ENCODE measurements around the gene MIPOL1. TPM values are rescaled to one million over a fixed set of nuclear protein-coding genes. Genes with fewer than 3 reads are reported as not detected.

The MIPOL1 gene
- total RNA-seq, 6 experiments from 2014 or later = 6.5 to 7.7 (median 6.8) TPM

DNA sequence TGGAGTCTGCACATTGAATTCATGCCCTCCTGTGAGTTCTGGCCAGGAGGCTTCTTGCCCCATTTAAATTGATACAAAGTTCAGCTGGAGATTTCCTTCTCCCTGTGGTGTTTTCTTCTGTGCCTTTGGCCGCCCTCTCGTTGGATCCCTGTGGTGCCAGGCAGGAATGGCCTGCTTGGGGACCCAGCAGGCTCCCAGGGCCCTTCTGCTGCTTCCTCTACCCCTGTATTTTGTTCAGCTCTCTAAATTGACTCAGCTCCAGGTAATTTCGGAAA lies 200.1 kb downstream of the MIPOL1 start:
- TF ChIP-seq, protein P1, sequence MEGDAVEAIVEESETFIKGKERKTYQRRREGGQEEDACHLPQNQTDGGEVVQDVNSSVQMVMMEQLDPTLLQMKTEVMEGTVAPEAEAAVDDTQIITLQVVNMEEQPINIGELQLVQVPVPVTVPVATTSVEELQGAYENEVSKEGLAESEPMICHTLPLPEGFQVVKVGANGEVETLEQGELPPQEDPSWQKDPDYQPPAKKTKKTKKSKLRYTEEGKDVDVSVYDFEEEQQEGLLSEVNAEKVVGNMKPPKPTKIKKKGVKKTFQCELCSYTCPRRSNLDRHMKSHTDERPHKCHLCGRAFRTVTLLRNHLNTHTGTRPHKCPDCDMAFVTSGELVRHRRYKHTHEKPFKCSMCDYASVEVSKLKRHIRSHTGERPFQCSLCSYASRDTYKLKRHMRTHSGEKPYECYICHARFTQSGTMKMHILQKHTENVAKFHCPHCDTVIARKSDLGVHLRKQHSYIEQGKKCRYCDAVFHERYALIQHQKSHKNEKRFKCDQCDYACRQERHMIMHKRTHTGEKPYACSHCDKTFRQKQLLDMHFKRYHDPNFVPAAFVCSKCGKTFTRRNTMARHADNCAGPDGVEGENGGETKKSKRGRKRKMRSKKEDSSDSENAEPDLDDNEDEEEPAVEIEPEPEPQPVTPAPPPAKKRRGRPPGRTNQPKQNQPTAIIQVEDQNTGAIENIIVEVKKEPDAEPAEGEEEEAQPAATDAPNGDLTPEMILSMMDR (IDR thresholded peaks at IDR 0.05) = no peak
- Mint-ChIP-seq H3K36me3 (ENCODE audit: low read depth) (peaks cover 17% of the 10 kb centered on the region; the same call in 1 of the 2 replicates), H3K4me3 (no peak overlapping the region), H3K27me3 (ENCODE audit: insufficient read depth) (no peaks in the 10 kb centered on the region), H3K4me1 (ENCODE audit: low read depth) (peaks cover 8% of the 10 kb centered on the region), H3K27ac (no peak overlapping the region), H3K9me3 (peaks cover 16% of the 10 kb centered on the region)
- DNase-seq = no peak

DNA sequence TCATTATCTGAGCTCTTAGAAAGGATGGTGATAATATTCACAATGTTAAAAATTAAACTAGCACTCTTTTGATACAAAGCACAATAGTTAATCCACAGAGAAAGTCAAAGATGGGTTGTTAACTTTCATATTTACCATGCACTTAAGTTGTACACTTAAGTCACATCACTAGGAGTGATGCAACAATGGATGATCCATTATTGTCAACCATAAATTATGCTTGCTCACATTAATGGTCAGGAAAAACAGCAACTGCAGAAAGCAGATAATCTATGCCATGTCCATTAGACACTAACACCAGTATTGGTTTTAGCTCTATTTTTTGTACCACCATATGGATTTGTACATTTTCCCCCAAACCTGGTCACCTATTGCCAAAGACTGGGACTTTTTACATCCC lies 201.8 kb downstream of the MIPOL1 start:
- peaks cover 13% of the 10 kb centered on the region; the same call in 1 of the 2 replicates for H3K36me3 Mint-ChIP-seq (ENCODE audit: low read depth)
- H3K4me3 Mint-ChIP-seq = no peak overlapping the region
- DNase-seq = no peak
- no peak overlapping the region for H3K27ac Mint-ChIP-seq
- peaks cover 8% of the 10 kb centered on the region for H3K4me1 Mint-ChIP-seq (ENCODE audit: low read depth)
- H3K27me3 Mint-ChIP-seq (ENCODE audit: insufficient read depth) = no peaks in the 10 kb centered on the region
- peaks cover 16% of the 10 kb centered on the region for H3K9me3 Mint-ChIP-seq
- TF ChIP-seq, protein P1 (IDR thresholded peaks at IDR 0.05) = no peak

DNA sequence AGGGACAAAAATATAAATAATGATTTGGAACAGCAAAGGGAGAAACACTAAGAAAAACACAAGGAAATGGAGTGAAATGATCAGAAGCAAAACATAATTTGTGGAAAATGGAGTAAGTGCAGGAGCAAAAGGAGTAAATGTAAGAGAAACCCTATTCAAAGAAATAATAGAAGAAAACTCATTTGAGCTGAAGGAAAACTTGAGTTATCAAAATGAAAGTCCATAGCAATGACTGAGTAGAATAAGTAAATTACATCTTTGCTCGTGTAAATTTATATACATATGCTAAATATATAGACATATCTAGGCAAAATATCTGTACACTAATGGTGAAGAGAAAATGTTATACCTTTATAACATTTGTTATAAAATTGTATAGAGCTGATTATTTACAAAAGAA lies 203.4 kb downstream of the MIPOL1 start:
- Mint-ChIP-seq H3K4me1 (ENCODE audit: low read depth) (peaks cover 8% of the 10 kb centered on the region), H3K4me3 (no peak overlapping the region), H3K27me3 (ENCODE audit: insufficient read depth) (no peaks in the 10 kb centered on the region), H3K27ac (no peak overlapping the region), H3K9me3 (peaks cover 4% of the 10 kb centered on the region), H3K36me3 (ENCODE audit: low read depth) (peaks cover 11% of the 10 kb centered on the region; the same call in 1 of the 2 replicates)
- DNase-seq = no peak
- TF ChIP-seq, protein P1 (IDR thresholded peaks at IDR 0.05) = no peak

DNA sequence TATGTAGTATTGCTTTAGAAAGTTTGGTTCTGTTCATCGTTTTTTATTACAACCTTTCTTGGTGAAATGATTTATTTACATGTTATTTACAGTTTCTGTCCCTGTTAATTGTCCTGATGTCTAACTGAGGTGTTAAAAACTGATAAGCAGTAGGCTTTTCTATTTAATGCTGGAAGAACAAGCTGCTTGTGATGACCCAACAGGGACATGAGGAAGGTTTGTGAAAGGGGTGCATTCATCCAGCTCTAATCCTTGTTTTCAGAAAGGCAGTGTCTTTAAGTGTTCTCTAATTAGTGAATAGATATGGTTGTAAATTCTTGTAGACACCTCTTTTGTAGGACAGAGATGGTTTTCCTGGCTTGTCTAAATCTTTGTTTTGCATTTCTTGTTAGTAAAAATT lies 205.9 kb downstream of the MIPOL1 start:
- TF ChIP-seq, protein P1 (IDR thresholded peaks at IDR 0.05) = no peak
- no peak overlapping the region for H3K27ac Mint-ChIP-seq
- no peaks in the 10 kb centered on the region for H3K27me3 Mint-ChIP-seq (ENCODE audit: insufficient read depth)
- H3K4me3 Mint-ChIP-seq = no peak overlapping the region
- no peak for DNase-seq
- peaks cover 8% of the 10 kb centered on the region for H3K4me1 Mint-ChIP-seq (ENCODE audit: low read depth)
- 0 out of 2 replicates have a peak, but pooled peaks cover under 1% of the 10 kb centered on the region for H3K36me3 Mint-ChIP-seq (ENCODE audit: low read depth)
- no peaks in the 10 kb centered on the region for H3K9me3 Mint-ChIP-seq

DNA sequence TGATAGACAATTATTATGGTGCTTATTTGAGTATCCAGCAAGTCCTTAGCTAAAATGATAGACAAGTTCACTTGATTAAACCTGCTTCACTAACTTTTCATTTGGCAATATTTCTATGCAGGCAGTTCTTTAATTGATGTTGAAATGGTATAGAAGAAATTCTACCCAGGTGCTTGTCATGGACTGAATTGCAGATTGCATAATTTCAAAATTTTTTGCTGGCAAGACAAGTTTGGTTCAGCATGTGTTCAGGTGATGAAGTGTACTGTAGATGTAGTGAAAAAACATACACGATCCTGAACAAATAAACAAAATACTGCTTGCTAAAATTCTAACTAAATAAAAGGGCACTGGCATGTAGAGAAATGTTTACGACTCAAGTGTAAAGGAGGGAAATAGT lies 208.4 kb downstream of the MIPOL1 start:
- Mint-ChIP-seq H3K4me3 (no peak overlapping the region), H3K27ac (no peak overlapping the region), H3K4me1 (ENCODE audit: low read depth) (peaks cover 7% of the 10 kb centered on the region), H3K9me3 (no peaks in the 10 kb centered on the region), H3K27me3 (ENCODE audit: insufficient read depth) (no peaks in the 10 kb centered on the region), H3K36me3 (ENCODE audit: low read depth) (no peaks in the 10 kb centered on the region)
- no peak for DNase-seq
- TF ChIP-seq, protein P1 (IDR thresholded peaks at IDR 0.05) = no peak

Measured in HFFc6 (cell line).